ENCODE measurements around the gene ARAP2. TPM values are rescaled to one million over a fixed set of nuclear protein-coding genes. Genes with fewer than 3 reads are reported as not detected.

The ARAP2 gene
- total RNA-seq, 1 donor from 2014 or later: 52.8 TPM

GRCh38 chr4:36281384-36282106, 37.2 kb upstream of the ARAP2 start, which contains the start of gene DTHD1:
DTHD1 (plus strand) TSS chr4:36281616; CDS start chr4:36281759, 143 bp downstream.
- intact Hi-C loops (cut with DNase I): no loop called here
- no peak for DNase-seq (ENCODE audit: extremely low spot score in 2 of 2)
- H3K27ac ChIP-seq: no peak within 1 kb of the TSS

GRCh38 chr4:36280555-36280954, 36.2 kb upstream of the ARAP2 start:
- Histone ChIP-seq H3K9me3 (no peaks in the 10 kb centered on the region), H3K27me3 (no peaks in the 10 kb centered on the region), H3K4me1 (peaks cover 7% of the 10 kb centered on the region), H3K4me3 (no peak overlapping the region), H3K27ac (no peak overlapping the region), H3K36me3 (no peaks in the 10 kb centered on the region)
- TF ChIP-seq POLR2A (IDR thresholded peaks at IDR 0.05) (no peak), POLR2AphosphoS5 (IDR thresholded peaks at IDR 0.05; ENCODE audit: insufficient read depth in 1 of 2, low read depth in 1 of 2) (no peak)
- TF ChIP-seq, protein P1, sequence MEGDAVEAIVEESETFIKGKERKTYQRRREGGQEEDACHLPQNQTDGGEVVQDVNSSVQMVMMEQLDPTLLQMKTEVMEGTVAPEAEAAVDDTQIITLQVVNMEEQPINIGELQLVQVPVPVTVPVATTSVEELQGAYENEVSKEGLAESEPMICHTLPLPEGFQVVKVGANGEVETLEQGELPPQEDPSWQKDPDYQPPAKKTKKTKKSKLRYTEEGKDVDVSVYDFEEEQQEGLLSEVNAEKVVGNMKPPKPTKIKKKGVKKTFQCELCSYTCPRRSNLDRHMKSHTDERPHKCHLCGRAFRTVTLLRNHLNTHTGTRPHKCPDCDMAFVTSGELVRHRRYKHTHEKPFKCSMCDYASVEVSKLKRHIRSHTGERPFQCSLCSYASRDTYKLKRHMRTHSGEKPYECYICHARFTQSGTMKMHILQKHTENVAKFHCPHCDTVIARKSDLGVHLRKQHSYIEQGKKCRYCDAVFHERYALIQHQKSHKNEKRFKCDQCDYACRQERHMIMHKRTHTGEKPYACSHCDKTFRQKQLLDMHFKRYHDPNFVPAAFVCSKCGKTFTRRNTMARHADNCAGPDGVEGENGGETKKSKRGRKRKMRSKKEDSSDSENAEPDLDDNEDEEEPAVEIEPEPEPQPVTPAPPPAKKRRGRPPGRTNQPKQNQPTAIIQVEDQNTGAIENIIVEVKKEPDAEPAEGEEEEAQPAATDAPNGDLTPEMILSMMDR (IDR thresholded peaks at IDR 0.05): no peak
- no peak for DNase-seq (ENCODE audit: extremely low spot score in 2 of 2)
- intact Hi-C loops (cut with DNase I): no loop called here

More at GRCh38 chr4:36281384-36282106, 37.2 kb upstream of the ARAP2 start, which contains the start of gene DTHD1:
- H3K9me3 ChIP-seq: no peaks in the 10 kb centered on the region
- no peaks in the 10 kb centered on the region for H3K27me3 ChIP-seq
- H3K4me3 ChIP-seq: no peak within 1 kb of the TSS
- H3K36me3 ChIP-seq: no peaks in the 10 kb centered on the region
- TF ChIP-seq POLR2A (IDR thresholded peaks at IDR 0.05): no peak
- TF ChIP-seq POLR2AphosphoS5 (IDR thresholded peaks at IDR 0.05; ENCODE audit: insufficient read depth in 1 of 2, low read depth in 1 of 2): no peak
- TF ChIP-seq, protein P1 (IDR thresholded peaks at IDR 0.05): no peak
- H3K4me1 ChIP-seq: peaks cover 7% of the 10 kb centered on the region

GRCh38 chr4:36278789-36279188, 34.5 kb upstream of the ARAP2 start:
- H3K27ac ChIP-seq: no peak overlapping the region

GRCh38 chr4:36277533-36277932, 33.2 kb upstream of the ARAP2 start:
- TF ChIP-seq POLR2A (IDR thresholded peaks at IDR 0.05) (no peak), POLR2AphosphoS5 (IDR thresholded peaks at IDR 0.05; ENCODE audit: insufficient read depth in 1 of 2, low read depth in 1 of 2) (no peak)
- TF ChIP-seq, protein P1 (IDR thresholded peaks at IDR 0.05): no peak
- Histone ChIP-seq H3K36me3 (no peaks in the 10 kb centered on the region), H3K4me3 (no peak overlapping the region), H3K27ac (no peak overlapping the region), H3K9me3 (no peaks in the 10 kb centered on the region), H3K4me1 (peaks cover 7% of the 10 kb centered on the region), H3K27me3 (no peaks in the 10 kb centered on the region)
- DNase-seq (ENCODE audit: extremely low spot score in 2 of 2): no peak
- intact Hi-C loops (cut with DNase I): no loop called here

More at GRCh38 chr4:36278789-36279188, 34.5 kb upstream of the ARAP2 start:
- peak in 1 of 2 donors; percentile 72 for TF ChIP-seq POLR2AphosphoS5 (IDR thresholded peaks at IDR 0.05; ENCODE audit: insufficient read depth in 1 of 2, low read depth in 1 of 2)
- TF ChIP-seq, protein P1 (IDR thresholded peaks at IDR 0.05): no peak
- no peak overlapping the region for H3K4me3 ChIP-seq
- peaks cover 7% of the 10 kb centered on the region for H3K4me1 ChIP-seq
- no peaks in the 10 kb centered on the region for H3K27me3 ChIP-seq
- no peaks in the 10 kb centered on the region for H3K36me3 ChIP-seq
- no peak for DNase-seq (ENCODE audit: extremely low spot score in 2 of 2)
- H3K9me3 ChIP-seq: no peaks in the 10 kb centered on the region
- intact Hi-C loops (cut with DNase I): no loop called here

GRCh38 chr4:36274158-36274557, 29.8 kb upstream of the ARAP2 start:
- H3K4me3 ChIP-seq: no peak overlapping the region
- no peak overlapping the region for H3K27ac ChIP-seq
- no peak for DNase-seq (ENCODE audit: extremely low spot score in 2 of 2)
- intact Hi-C loops (cut with DNase I): no loop called here
- TF ChIP-seq POLR2A (IDR thresholded peaks at IDR 0.05) (no peak), POLR2AphosphoS5 (IDR thresholded peaks at IDR 0.05; ENCODE audit: insufficient read depth in 1 of 2, low read depth in 1 of 2) (no peak)
- TF ChIP-seq, protein P1 (IDR thresholded peaks at IDR 0.05): no peak
- H3K36me3 ChIP-seq: no peaks in the 10 kb centered on the region
- no peaks in the 10 kb centered on the region for H3K4me1 ChIP-seq
- no peaks in the 10 kb centered on the region for H3K27me3 ChIP-seq
- no peaks in the 10 kb centered on the region for H3K9me3 ChIP-seq
